Astrocyte of the spinal cord (primary cell): ENCODE measurements around the gene MRPL37.
A peak's percentile ranks its signal among the peaks of the same experiment; 100 is the strongest.

Experiments used
- DNase-seq: peaks from one replicate; pipeline ENCODE4 v3.0.0; 2011; ENCODE audit warnings: low read depth, low spot score
- H3K4me3 ChIP-seq: 2 replicates; pipeline ENCODE4 v1.5.1; 2011; ENCODE audit warnings: low read depth, mild to moderate bottlenecking, low read length, moderate library complexity
- in situ Hi-C: cut with HindIII; loops from 2 replicates; pipeline ENCODE4 v1.10.0; 2017; ENCODE audit warnings: low sequenced_read_pairs
- TF ChIP-seq, protein P1 (sequence below): IDR thresholded peaks from 2 replicates; pipeline ENCODE4 v1.5.1; 2012; ENCODE audit warnings: low read depth, mild to moderate bottlenecking, low read length, inconsistent platforms

Gene MRPL37

DNA sequence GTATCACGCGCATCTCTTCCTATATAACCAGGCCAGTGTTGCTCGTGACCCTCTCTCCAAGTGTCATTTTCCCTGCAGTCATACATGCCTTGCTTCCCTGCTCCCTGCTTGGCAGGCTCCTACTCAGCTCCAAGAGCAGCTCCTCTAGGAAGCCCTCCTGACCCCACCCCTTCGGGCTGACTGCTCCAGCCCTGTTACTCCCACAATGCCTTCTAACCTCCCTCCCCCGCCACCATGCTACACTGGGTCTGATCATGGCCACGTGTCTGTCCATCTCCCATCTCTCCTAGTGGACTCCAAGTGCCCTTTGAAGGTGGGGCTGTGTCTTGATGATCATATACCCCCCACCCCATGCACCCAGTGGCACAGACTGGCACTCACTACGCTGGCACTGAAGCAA, 44.7 kb downstream of the MRPL37 start:
- no peak for DNase-seq
- TF ChIP-seq, protein P1, sequence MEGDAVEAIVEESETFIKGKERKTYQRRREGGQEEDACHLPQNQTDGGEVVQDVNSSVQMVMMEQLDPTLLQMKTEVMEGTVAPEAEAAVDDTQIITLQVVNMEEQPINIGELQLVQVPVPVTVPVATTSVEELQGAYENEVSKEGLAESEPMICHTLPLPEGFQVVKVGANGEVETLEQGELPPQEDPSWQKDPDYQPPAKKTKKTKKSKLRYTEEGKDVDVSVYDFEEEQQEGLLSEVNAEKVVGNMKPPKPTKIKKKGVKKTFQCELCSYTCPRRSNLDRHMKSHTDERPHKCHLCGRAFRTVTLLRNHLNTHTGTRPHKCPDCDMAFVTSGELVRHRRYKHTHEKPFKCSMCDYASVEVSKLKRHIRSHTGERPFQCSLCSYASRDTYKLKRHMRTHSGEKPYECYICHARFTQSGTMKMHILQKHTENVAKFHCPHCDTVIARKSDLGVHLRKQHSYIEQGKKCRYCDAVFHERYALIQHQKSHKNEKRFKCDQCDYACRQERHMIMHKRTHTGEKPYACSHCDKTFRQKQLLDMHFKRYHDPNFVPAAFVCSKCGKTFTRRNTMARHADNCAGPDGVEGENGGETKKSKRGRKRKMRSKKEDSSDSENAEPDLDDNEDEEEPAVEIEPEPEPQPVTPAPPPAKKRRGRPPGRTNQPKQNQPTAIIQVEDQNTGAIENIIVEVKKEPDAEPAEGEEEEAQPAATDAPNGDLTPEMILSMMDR = no peak
- no peak overlapping the region for H3K4me3 ChIP-seq
- in situ Hi-C loops = no loop called here

DNA sequence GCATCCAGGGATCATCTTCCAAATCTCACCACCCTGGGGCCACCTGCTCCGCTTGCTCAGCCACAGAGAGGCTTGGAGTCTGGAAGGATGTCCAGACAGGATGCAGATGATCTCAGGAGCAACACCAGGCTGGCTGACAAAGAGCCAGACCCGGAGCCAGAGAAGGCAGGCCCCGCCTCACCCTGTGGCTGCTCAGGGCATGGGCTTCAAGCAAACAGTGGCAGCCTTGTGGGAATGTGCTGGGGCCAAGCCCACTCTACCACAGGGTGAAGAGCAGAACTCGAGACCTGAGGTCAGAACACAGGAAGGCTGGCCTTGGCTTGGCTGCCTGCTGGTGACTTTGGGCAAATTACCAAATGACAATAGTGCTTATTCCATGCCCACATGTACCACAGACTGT, 45.5 kb downstream of the MRPL37 start:
- TF ChIP-seq, protein P1 = no peak
- H3K4me3 ChIP-seq = no peak overlapping the region
- DNase-seq = peak; percentile 50
- in situ Hi-C loops = no loop called here

DNA sequence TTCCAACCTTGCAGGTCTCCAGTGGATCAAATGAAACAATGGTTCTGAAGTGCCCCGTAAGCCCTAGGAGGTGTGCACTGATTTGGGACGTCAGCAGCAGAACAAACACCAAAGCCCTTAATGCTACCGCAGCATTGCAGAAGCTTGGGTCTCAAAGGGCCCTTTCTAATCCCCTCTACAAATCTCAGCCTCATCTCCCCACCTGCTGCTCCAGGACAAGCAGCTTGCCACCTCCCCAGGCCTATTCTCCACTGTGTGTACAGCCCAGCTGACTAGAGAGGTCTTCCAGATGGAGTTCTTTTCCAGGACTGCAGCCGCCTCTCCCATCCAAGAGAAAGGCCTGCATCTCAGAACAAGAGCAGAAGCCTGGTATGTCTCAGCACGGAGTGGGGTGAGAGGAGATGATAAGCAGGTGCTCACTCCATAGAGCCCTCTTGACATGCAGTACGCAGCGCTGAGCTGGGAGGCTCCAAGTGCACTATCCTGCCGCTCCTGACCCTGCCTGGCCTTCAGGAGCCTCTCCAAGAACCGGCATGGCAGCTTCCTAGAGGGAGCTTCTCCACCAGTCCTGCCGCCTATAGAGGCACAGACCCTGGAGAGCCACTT, 46.3 kb downstream of the MRPL37 start:
- TF ChIP-seq, protein P1 = no peak
- in situ Hi-C loops = no loop called here
- no peak overlapping the region for H3K4me3 ChIP-seq
- no peak for DNase-seq

DNA sequence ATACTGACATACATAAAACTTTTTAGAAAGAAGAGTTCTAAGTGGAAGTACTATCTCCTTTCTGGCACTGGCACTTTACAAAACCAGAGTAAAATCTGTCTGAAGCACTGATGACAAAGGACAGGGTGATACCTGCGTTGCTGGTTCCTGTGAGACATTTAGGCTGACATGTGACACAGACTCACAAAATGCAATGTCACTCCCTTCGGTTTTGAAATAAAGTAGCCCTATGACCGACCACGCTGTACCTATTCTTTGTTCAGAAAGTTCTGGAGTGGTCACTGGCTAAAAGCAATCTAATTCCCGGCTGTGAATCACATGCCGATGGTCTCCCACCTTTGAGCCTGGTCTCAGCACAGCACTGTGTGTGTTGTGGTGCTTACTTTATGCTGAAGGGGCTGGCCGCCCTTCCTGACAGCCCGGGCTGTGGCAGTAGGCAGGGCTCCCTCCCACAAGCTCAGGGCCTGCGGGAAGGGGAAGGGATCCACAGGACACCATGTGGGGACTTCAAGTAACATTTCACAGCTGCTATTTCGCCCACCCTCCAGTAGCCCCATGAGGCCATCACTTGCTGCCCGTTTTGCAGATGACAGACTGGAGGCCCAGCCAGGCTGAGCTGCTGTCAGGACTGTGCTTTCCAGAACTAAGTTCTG, 48.0 kb downstream of the MRPL37 start:
- TF ChIP-seq, protein P1 = no peak
- in situ Hi-C loops = no loop called here
- no peak for DNase-seq
- H3K4me3 ChIP-seq = no peak overlapping the region

DNA sequence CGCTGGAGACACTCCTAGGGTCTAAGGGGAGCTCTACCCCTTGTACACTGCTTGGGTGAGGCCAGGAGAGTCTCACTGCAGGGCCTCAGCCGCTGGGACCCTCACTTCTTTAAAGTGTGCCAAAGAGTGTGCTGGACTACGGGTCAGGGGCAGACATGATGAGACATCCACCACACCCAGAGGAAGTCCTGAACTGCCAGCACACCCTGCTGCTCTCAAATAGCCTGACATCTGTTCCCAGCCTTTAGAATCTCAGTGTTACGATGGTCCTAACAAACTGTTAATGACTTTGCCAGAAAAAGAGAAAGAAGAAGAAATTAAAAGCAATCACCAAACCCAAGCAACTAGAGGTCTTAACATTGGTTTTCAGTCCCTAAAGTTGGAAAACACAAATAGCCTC, 49.0 kb downstream of the MRPL37 start:
- in situ Hi-C loops = no loop called here
- TF ChIP-seq, protein P1 = no peak
- DNase-seq = peak; percentile 20
- H3K4me3 ChIP-seq = no peak overlapping the region

DNA sequence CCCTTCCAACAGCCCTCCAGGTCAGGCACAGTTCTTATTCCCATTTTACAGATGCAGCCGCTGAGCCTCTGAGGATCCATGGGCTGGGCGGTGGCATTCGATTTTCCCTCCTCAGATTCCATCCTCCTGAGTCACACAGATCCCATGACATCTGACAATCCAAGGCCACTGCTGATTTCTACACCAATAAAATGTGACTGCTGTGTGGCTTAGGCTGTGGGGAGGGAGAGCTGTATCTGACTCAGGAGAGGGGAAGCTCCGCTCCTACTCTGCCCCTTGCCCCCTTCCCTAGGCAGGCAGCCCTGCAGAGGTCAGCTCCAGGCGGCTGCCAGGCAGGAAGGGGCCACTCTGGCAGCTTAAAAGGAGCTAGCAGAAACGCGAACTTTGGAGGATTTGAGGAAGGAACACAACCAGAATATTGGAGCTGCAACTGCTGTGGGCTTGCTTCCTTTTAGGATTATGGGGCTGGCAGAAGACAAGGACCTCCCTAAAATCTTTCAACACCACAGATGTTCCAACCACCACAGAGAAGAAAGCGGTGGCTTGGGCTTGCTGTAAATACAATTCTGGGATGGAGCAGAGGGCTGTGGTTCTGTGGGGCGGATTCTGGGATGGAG, 50.0 kb downstream of the MRPL37 start:
- H3K4me3 ChIP-seq = no peak overlapping the region
- TF ChIP-seq, protein P1 = no peak
- peak; percentile 52 for DNase-seq
- in situ Hi-C loops = no loop called here
